ENCODE results near the gene SLC27A2. TPM values are rescaled to one million over a fixed set of nuclear protein-coding genes. Genes with fewer than 3 reads are reported as not detected.
"Not testable (repeated sequence)": the region's sequence is repeated elsewhere in the genome, so short reads cannot be mapped to it uniquely, and the experiment has no call there.

Gene SLC27A2
- total RNA-seq, 2 experiments from 2014 or later: not detected

DNA sequence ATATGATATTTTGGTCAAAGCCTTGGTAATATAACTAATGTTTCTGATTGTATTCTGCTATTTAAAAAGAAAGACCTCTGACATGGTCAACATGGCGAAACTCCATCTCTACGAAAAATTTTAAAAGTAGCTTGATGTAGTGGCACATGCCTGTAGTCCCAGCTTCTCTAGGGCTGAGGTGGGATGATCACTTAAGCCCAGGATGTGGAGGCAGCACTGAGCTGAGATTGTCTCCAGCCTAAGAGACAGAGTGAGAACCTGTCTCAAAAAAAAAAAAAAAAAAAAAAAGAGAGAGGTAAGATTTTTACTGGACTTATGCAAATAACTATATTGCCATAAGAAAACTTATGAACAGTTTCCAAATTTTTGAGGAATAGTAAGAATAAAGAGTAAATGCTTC, 30.5 kb upstream of the SLC27A2 start:
- no TSS peak for BruUV-seq (replicated peaks)
- Histone ChIP-seq H3K4me1 (ENCODE audit: insufficient read depth, low read length, poor library complexity, severe bottlenecking) (no peaks in the 10 kb centered on the region), H3K79me2 (ENCODE audit: insufficient read depth, low read depth, low read length) (no peaks in the 10 kb centered on the region), H3K9me2 (ENCODE audit: insufficient read depth, low read length) (no peaks in the 10 kb centered on the region), H3K36me3 (ENCODE audit: insufficient read depth, low read length) (no peaks in the 10 kb centered on the region), H3K4me2 (ENCODE audit: low read length) (no peak overlapping the region), H2AFZ (ENCODE audit: low read length) (no peak overlapping the region), H3K4me3 (ENCODE audit: low read depth, low read length, poor library complexity, severe bottlenecking) (no peak overlapping the region), H4K20me1 (ENCODE audit: insufficient read depth, low read length) (no peaks in the 10 kb centered on the region), H3K27ac (ENCODE audit: low read depth, low read length, poor library complexity, severe bottlenecking) (no peak overlapping the region), H3K9me3 (ENCODE audit: low read length) (no peaks in the 10 kb centered on the region)
- CTCF ChIA-PET (ENCODE audit: unreplicated experiment): no interaction called here
- intact Hi-C loops (cut with micrococcal nuclease; ENCODE audit: unreplicated experiment): no loop called here
- DNase-seq (ENCODE audit: low spot score): no peak
- POLR2A ChIA-PET: interaction anchor here (0.6 kb wide), 1 partner anchor 863 kb away, joined by 4 read pairs; no protein-coding TSS in a partner anchor
- TF ChIP-seq, protein P1, sequence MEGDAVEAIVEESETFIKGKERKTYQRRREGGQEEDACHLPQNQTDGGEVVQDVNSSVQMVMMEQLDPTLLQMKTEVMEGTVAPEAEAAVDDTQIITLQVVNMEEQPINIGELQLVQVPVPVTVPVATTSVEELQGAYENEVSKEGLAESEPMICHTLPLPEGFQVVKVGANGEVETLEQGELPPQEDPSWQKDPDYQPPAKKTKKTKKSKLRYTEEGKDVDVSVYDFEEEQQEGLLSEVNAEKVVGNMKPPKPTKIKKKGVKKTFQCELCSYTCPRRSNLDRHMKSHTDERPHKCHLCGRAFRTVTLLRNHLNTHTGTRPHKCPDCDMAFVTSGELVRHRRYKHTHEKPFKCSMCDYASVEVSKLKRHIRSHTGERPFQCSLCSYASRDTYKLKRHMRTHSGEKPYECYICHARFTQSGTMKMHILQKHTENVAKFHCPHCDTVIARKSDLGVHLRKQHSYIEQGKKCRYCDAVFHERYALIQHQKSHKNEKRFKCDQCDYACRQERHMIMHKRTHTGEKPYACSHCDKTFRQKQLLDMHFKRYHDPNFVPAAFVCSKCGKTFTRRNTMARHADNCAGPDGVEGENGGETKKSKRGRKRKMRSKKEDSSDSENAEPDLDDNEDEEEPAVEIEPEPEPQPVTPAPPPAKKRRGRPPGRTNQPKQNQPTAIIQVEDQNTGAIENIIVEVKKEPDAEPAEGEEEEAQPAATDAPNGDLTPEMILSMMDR (conservative IDR thresholded peaks at IDR 0.05; ENCODE audit: low read length): no peak
- TF ChIP-seq EZH2phosphoT487 (IDR thresholded peaks at IDR 0.05; ENCODE audit: borderline replicate concordance, low read depth, low read length): no peak

DNA sequence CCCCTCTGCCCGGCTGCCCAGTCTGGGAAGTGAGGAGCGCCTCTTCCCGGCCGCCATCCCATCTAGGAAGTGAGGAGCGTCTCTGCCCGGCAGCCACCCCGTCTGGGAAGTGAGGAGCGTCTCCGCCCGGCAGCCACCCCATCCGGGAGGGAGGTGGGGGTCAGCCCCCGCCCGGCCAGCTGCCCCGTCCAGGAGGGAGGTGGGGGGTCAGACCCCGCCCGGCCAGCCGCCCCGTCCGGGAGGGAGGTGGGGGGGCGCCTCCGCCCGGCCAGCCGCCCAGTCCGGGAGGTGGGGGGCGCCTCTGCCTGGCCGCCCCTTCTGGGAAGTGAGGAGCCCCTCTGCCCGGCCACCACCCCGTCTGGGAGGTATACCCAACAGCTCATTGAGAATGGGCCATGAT, 23.8 kb upstream of the SLC27A2 start:
- H2AFZ ChIP-seq (ENCODE audit: low read length): not testable (repeated sequence)

GRCh38 chr15:50162969-50163718, 18.9 kb upstream of the SLC27A2 start:
- DNase-seq (ENCODE audit: low spot score): no peak
- Histone ChIP-seq H3K4me1 (ENCODE audit: insufficient read depth, low read length, poor library complexity, severe bottlenecking) (no peaks in the 10 kb centered on the region), H2AFZ (ENCODE audit: low read length) (no peak overlapping the region), H4K20me1 (ENCODE audit: insufficient read depth, low read length) (no peaks in the 10 kb centered on the region), H3K36me3 (ENCODE audit: insufficient read depth, low read length) (no peaks in the 10 kb centered on the region), H3K4me2 (ENCODE audit: low read length) (no peak overlapping the region), H3K9me2 (ENCODE audit: insufficient read depth, low read length) (no peaks in the 10 kb centered on the region), H3K27ac (ENCODE audit: low read depth, low read length, poor library complexity, severe bottlenecking) (no peak overlapping the region), H3K79me2 (ENCODE audit: insufficient read depth, low read depth, low read length) (no peaks in the 10 kb centered on the region), H3K4me3 (ENCODE audit: low read depth, low read length, poor library complexity, severe bottlenecking) (no peak overlapping the region), H3K9me3 (ENCODE audit: low read length) (no peaks in the 10 kb centered on the region)
- no TSS peak for BruUV-seq (replicated peaks)
- CTCF ChIA-PET (ENCODE audit: unreplicated experiment): no interaction called here
- intact Hi-C loops (cut with micrococcal nuclease; ENCODE audit: unreplicated experiment): no loop called here
- POLR2A ChIA-PET: no interaction called here
- TF ChIP-seq EZH2phosphoT487 (IDR thresholded peaks at IDR 0.05; ENCODE audit: borderline replicate concordance, low read depth, low read length): no peak
- TF ChIP-seq, protein P1 (conservative IDR thresholded peaks at IDR 0.05; ENCODE audit: low read length): no peak

More for the DNA sequence above, 23.8 kb upstream of the SLC27A2 start:
- H3K79me2 ChIP-seq (ENCODE audit: insufficient read depth, low read depth, low read length); CTCF ChIA-PET (ENCODE audit: unreplicated experiment); H4K20me1 ChIP-seq (ENCODE audit: insufficient read depth, low read length); BruUV-seq (replicated peaks); POLR2A ChIA-PET; H3K4me1 ChIP-seq (ENCODE audit: insufficient read depth, low read length, poor library complexity, severe bottlenecking); H3K36me3 ChIP-seq (ENCODE audit: insufficient read depth, low read length); DNase-seq (ENCODE audit: low spot score); H3K4me2 ChIP-seq (ENCODE audit: low read length); H3K9me2 ChIP-seq (ENCODE audit: insufficient read depth, low read length); intact Hi-C loops (cut with micrococcal nuclease; ENCODE audit: unreplicated experiment); H3K4me3 ChIP-seq (ENCODE audit: low read depth, low read length, poor library complexity, severe bottlenecking); H3K27ac ChIP-seq (ENCODE audit: low read depth, low read length, poor library complexity, severe bottlenecking); H3K9me3 ChIP-seq (ENCODE audit: low read length): not testable (repeated sequence)
